Loucy (cell line): Measurements from ENCODE around the gene ZMYND8.

Source experiments
- H2AFZ ChIP-seq: fragments of 200-600 bp; sonication (generic); 2 replicates; pipeline ENCODE4 v1.6.0; 2016; ENCODE audit warnings: antibody characterized with exemption, mild to moderate bottlenecking, low read length, moderate library complexity
- H3F3A ChIP-seq: fragments of 200-600 bp; 2 replicates; pipeline ENCODE4 v1.6.0; 2016; ENCODE audit warnings: antibody characterized with exemption, low read depth, mild to moderate bottlenecking
- H3K27me3 ChIP-seq: fragments of 200-600 bp; sonication (generic); 2 replicates; pipeline ENCODE4 v1.6.1; 2014; ENCODE audit warnings: low read length, mild to moderate bottlenecking; ENCODE audit not compliant: insufficient read depth, poor library complexity, severe bottlenecking
- H3K36me3 ChIP-seq: fragments of 200-600 bp; sonication (generic); 2 replicates; pipeline ENCODE4 v1.6.1; 2016; ENCODE audit warnings: low read length; ENCODE audit not compliant: insufficient read depth
- H3K4me1 ChIP-seq: fragments of 200-600 bp; sonication (generic); 2 replicates; pipeline ENCODE4 v1.5.1; 2014; ENCODE audit warnings: low read length, mild to moderate bottlenecking; ENCODE audit not compliant: insufficient read depth, poor library complexity, severe bottlenecking
- H3K4me2 ChIP-seq: fragments of 200-600 bp; sonication (generic); 2 replicates; pipeline ENCODE4 v1.6.0; 2014; ENCODE audit warnings: antibody characterized with exemption, low read length, low read depth, mild to moderate bottlenecking; ENCODE audit not compliant: poor library complexity, severe bottlenecking
- H3K4me3 ChIP-seq: fragments of 200-600 bp; sonication (generic); 2 replicates; pipeline ENCODE4 v1.5.1; 2014; ENCODE audit warnings: low read length, mild to moderate bottlenecking, mixed read lengths; ENCODE audit not compliant: poor library complexity, severe bottlenecking
- H3K79me2 ChIP-seq: fragments of 200-600 bp; sonication (generic); 2 replicates; pipeline ENCODE4 v1.6.1; 2014; ENCODE audit warnings: low read length; ENCODE audit not compliant: insufficient read depth
- H3K9ac ChIP-seq: fragments of 200-600 bp; sonication (generic); 2 replicates; pipeline ENCODE4 v1.6.0; 2014; ENCODE audit warnings: mild to moderate bottlenecking, low read depth, low read length, moderate library complexity; ENCODE audit not compliant: poor library complexity, severe bottlenecking
- H3K9me2 ChIP-seq: fragments of 200-600 bp; sonication (generic); replicated peaks from 2 replicates; pipeline ENCODE4 v1.6.1; 2016; ENCODE audit warnings: low read depth, low read length, mixed read lengths
- H3K9me3 ChIP-seq: fragments of 200-600 bp; sonication (generic); 2 replicates; pipeline ENCODE4 v1.6.1; 2014; ENCODE audit warnings: mild to moderate bottlenecking, antibody characterized with exemption, low read length, low read depth; ENCODE audit not compliant: insufficient read depth
- H4K20me1 ChIP-seq: fragments of 200-600 bp; sonication (generic); 2 replicates; pipeline ENCODE4 v1.6.0; 2014; ENCODE audit warnings: antibody characterized with exemption, low read length, mild to moderate bottlenecking; ENCODE audit not compliant: insufficient read depth, poor library complexity, severe bottlenecking
- EZH2phosphoT487 ChIP-seq: fragments of 200-600 bp; IDR thresholded peaks from 2 replicates; pipeline ENCODE4 v1.6.1; 2018; ENCODE audit warnings: antibody characterized with exemption, mild to moderate bottlenecking, moderate library complexity, borderline replicate concordance
- TF ChIP-seq, protein P1 (sequence below): fragments of 200-600 bp; sonication (generic); conservative IDR thresholded peaks from 2 replicates; pipeline ENCODE4 v1.5.1; 2014; ENCODE audit warnings: mild to moderate bottlenecking, antibody characterized with exemption, low read length

Gene ZMYND8

GRCh38 chr20:47357296-47358038, 968 bp upstream of the ZMYND8 start:
- Histone ChIP-seq H2AFZ (no peak overlapping the region), H3K27me3 (no peaks in the 10 kb centered on the region), H3K9ac (peak overlapping the region; percentile 99), H3F3A (no peaks in the 10 kb centered on the region), H3K36me3 (no peaks in the 10 kb centered on the region), H3K9me3 (no peaks in the 10 kb centered on the region), H3K4me1 (peaks cover 66% of the 10 kb centered on the region), H3K79me2 (peaks cover 55% of the 10 kb centered on the region), H3K4me2 (peak overlapping the region; percentile 94), H4K20me1 (peaks cover 20% of the 10 kb centered on the region), H3K4me3 (peak overlapping the region; percentile 85), H3K9me2 (no peaks in the 10 kb centered on the region)
- TF ChIP-seq, protein P1, sequence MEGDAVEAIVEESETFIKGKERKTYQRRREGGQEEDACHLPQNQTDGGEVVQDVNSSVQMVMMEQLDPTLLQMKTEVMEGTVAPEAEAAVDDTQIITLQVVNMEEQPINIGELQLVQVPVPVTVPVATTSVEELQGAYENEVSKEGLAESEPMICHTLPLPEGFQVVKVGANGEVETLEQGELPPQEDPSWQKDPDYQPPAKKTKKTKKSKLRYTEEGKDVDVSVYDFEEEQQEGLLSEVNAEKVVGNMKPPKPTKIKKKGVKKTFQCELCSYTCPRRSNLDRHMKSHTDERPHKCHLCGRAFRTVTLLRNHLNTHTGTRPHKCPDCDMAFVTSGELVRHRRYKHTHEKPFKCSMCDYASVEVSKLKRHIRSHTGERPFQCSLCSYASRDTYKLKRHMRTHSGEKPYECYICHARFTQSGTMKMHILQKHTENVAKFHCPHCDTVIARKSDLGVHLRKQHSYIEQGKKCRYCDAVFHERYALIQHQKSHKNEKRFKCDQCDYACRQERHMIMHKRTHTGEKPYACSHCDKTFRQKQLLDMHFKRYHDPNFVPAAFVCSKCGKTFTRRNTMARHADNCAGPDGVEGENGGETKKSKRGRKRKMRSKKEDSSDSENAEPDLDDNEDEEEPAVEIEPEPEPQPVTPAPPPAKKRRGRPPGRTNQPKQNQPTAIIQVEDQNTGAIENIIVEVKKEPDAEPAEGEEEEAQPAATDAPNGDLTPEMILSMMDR, result no peak
- TF ChIP-seq EZH2phosphoT487, result no peak

DNA sequence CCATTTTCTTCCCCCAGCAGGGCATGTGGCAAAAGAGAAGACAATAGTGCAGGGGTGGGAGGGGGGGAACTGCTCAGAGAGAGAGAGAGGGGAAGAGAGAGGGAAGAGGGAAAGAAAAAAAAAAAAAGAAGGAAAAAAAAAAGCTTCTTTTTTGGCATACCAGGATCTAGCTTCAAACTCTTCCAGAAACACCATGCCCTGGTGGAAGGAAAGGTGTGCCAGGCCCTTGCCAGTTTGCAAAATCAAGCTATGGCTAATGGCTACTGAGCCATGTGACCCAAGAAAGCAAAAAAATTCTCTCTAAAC, 326 bp downstream of the ZMYND8 start:
- TF ChIP-seq, protein P1, result no peak
- no peak for TF ChIP-seq EZH2phosphoT487
- Histone ChIP-seq H3K27me3 (no peaks in the 10 kb centered on the region), H3K9me2 (no peaks in the 10 kb centered on the region), H3K4me1 (peaks cover 67% of the 10 kb centered on the region), H2AFZ (no peak overlapping the region), H3K79me2 (peaks cover 68% of the 10 kb centered on the region), H3K9me3 (no peaks in the 10 kb centered on the region), H3K4me2 (peak overlapping the region; percentile 94), H3K36me3 (no peaks in the 10 kb centered on the region), H4K20me1 (peaks cover 30% of the 10 kb centered on the region), H3K4me3 (peak overlapping the region; percentile 85), H3F3A (no peaks in the 10 kb centered on the region), H3K9ac (peak overlapping the region; percentile 99)

GRCh38 chr20:47355489-47356219, 845 bp downstream of the ZMYND8 start:
- Histone ChIP-seq H3K4me3 (peak overlapping the region; percentile 85), H3K4me1 (peaks cover 67% of the 10 kb centered on the region), H3K27me3 (no peaks in the 10 kb centered on the region), H3F3A (no peaks in the 10 kb centered on the region), H3K9me3 (no peaks in the 10 kb centered on the region), H3K9me2 (no peaks in the 10 kb centered on the region), H3K9ac (peak overlapping the region; percentile 99), H3K79me2 (peaks cover 73% of the 10 kb centered on the region), H3K36me3 (no peaks in the 10 kb centered on the region), H3K4me2 (peak overlapping the region; percentile 94), H4K20me1 (peaks cover 35% of the 10 kb centered on the region), H2AFZ (no peak overlapping the region)
- TF ChIP-seq, protein P1, result no peak
- TF ChIP-seq EZH2phosphoT487, result no peak
